Thoracic aorta (tissue), 2 donors: ENCODE measurements around the gene PIP5K1A. TPM values are rescaled to one million over a fixed set of nuclear protein-coding genes. Genes with fewer than 3 reads are reported as not detected.

Experiments used
- ATAC-seq: fragments of 150-250 bp; one replicate; pipeline ENCODE4 v1.8.0; 2017; ENCODE audit warnings: low read depth; ENCODE audit not compliant: insufficient number of reproducible peaks, low FRiP score
- DNase-seq: peaks from one replicate; pipeline ENCODE4 v3.0.0-alpha.2; 2020; ENCODE audit warnings: low spot score
- H3K27ac ChIP-seq, 2 donors: fragments of 200-600 bp; sonication (generic); 1 replicate in 1 of 2; 2 replicates in 1 of 2; pipeline ENCODE4 v1.5.1; 2016; ENCODE audit warnings: mild to moderate bottlenecking in 2 of 2, moderate library complexity in 2 of 2
- H3K27me3 ChIP-seq: fragments of 200-600 bp; sonication (generic); replicated peaks from 2 replicates; pipeline ENCODE4 v1.6.0; 2016; ENCODE audit warnings: mild to moderate bottlenecking; ENCODE audit not compliant: insufficient read depth
- H3K36me3 ChIP-seq: fragments of 200-600 bp; sonication (generic); one replicate; pipeline ENCODE4 v1.5.1; 2016
- H3K4me1 ChIP-seq, 2 donors: fragments of 200-600 bp; sonication (generic); 1 replicate in 1 of 2; 2 replicates in 1 of 2; pipeline versions ENCODE4 v1.5.1 to v1.6.0; 2016; ENCODE audit warnings: low read depth in 2 of 2, mild to moderate bottlenecking in 1 of 2; ENCODE audit not compliant: control insufficient read depth in 1 of 2
- H3K4me3 ChIP-seq: fragments of 200-600 bp; sonication (generic); 2 replicates; pipeline ENCODE4 v1.5.1; 2016; ENCODE audit warnings: mild to moderate bottlenecking
- H3K9me3 ChIP-seq: fragments of 200-600 bp; sonication (generic); 2 replicates; pipeline ENCODE4 v1.5.1; 2016
- total RNA-seq, 2 donors: library from RNA; depleted of rRNA; stranded (reverse); fragments of >200 nt; gene quantifications; one replicate each; pipeline versions ENCODE4 v1.1.0 to v1.2.3, GENCODE V29; 2016
- TF ChIP-seq, protein P1 (sequence below): fragments of 200-600 bp; sonication (generic); IDR thresholded peaks from one replicate; pipeline ENCODE4 v1.5.1; 2019; ENCODE audit warnings: antibody characterized with exemption

The PIP5K1A gene
- total RNA-seq, 2 donors from 2014 or later = 49.7 to 97.6 TPM

DNA sequence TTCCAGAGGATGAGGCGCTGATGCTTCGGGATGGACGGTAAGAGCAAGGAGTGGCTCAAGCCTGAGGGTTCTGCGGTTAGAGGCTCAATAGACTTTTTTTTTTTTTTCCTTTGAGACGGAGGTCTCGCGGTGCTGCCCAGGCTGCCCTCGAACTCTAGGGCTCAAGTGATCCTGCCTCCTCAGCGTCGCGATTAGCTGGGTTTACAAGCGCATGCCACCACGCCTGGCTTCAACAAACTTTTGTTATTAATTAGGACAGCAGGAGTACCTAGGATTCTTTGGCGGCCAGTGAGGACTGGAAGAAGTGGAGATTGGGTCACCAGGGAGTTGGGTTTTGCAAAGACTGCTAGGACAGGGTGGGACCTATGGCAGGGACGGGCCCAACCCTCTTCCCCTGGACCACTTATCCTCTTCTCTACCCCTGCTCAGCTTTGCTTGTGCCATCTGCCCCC lies 31.8 kb upstream of the PIP5K1A start:
- Histone ChIP-seq H3K4me1 (peaks cover 9 to 25% of the 10 kb centered on the region in 2 donors), H3K27ac (peak overlapping the region; percentile 95 to 98), H3K4me3 (peak overlapping the region; percentile 87), H3K9me3 (no peaks in the 10 kb centered on the region), H3K36me3 (peaks cover 20% of the 10 kb centered on the region), H3K27me3 (no peaks in the 10 kb centered on the region)
- ATAC-seq (no peak), DNase-seq (no peak)
- TF ChIP-seq, protein P1, sequence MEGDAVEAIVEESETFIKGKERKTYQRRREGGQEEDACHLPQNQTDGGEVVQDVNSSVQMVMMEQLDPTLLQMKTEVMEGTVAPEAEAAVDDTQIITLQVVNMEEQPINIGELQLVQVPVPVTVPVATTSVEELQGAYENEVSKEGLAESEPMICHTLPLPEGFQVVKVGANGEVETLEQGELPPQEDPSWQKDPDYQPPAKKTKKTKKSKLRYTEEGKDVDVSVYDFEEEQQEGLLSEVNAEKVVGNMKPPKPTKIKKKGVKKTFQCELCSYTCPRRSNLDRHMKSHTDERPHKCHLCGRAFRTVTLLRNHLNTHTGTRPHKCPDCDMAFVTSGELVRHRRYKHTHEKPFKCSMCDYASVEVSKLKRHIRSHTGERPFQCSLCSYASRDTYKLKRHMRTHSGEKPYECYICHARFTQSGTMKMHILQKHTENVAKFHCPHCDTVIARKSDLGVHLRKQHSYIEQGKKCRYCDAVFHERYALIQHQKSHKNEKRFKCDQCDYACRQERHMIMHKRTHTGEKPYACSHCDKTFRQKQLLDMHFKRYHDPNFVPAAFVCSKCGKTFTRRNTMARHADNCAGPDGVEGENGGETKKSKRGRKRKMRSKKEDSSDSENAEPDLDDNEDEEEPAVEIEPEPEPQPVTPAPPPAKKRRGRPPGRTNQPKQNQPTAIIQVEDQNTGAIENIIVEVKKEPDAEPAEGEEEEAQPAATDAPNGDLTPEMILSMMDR = no peak

DNA sequence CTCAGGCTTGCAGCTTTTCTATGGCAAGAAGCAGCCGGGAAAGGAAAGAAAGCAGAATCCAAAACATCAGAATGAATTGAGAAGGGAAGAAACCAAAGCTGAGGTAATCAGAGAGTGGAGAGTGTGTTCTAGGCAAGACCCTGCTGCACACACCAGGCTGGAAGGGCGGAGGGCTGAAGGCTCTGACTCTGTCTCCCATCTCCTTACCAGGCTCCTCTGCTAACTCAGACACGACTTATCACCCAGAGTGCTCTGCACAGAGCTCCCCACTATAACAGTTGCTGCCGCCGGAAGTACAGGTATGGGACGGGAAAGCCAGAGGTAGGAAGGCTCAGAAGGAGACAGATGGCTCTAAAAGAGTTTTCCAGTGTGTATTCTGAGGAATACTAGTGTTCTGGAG lies 31.2 kb upstream of the PIP5K1A start:
- Histone ChIP-seq H3K27me3 (no peaks in the 10 kb centered on the region), H3K27ac (peak overlapping the region in 1 of 2 donors; percentile 95), H3K9me3 (no peaks in the 10 kb centered on the region), H3K4me3 (peak overlapping the region; percentile 87), H3K4me1 (peaks cover 9 to 25% of the 10 kb centered on the region in 2 donors), H3K36me3 (peaks cover 17% of the 10 kb centered on the region)
- DNase-seq = no peak
- no peak for ATAC-seq
- TF ChIP-seq, protein P1 = no peak

DNA sequence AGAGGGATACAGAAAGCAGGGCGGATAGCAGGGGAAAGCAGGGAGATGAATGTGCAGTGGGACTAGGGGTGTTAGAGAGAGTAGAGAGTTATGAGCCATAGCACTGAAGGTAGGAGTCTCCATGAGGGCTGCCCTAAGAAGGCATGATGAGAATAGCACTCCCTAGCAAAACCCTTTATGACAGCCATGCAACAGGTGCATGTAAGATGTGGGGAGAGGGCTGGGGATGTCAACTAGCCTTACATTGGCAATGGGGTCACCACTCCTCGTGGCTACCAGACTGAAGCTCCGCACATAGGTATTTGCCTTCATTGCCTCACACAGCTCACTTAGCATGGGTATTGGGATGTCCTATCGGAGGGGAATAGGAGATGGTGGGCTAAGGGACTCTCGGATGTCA lies 27.2 kb upstream of the PIP5K1A start:
- DNase-seq (no peak), ATAC-seq (no peak)
- peaks cover 9 to 11% of the 10 kb centered on the region in 2 donors for H3K4me1 ChIP-seq
- no peak overlapping the region for H3K27ac ChIP-seq
- no peaks in the 10 kb centered on the region for H3K9me3 ChIP-seq
- peaks cover 29% of the 10 kb centered on the region for H3K36me3 ChIP-seq
- no peak overlapping the region for H3K4me3 ChIP-seq
- TF ChIP-seq, protein P1 = no peak
- no peaks in the 10 kb centered on the region for H3K27me3 ChIP-seq

DNA sequence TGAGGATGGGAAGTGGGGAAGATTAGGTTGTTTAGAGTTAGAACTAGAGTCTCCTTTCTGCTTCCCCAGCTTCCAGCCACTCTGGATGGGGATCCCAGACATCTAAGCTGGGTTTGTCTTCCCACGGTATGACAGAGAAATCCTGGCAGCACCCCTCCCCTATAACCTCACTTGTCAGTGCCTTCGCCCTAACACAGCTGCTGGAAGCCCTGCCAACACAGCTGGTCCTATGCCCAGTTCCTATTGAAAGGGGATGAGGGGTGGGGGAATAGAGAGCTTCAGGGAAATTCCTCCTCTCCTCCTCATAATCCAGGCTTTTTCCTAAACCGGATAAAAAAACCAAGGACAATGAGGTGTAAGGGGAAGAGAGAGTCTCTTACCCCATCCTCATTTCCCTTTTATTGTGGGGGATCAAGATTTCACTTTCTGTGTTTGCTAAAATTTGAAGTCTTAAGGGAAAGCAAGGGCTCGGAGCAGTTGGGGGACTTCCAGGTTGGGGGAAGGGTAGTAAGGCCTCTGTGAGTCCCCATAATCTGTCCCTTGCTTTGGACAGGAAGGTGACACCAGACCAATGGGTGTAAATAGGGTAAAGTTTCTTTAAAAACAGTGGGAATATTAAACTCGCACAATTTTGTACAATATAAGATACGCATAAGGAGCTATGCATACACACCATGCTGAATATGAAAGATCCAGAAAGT lies 23.2 kb upstream of the PIP5K1A start:
- ATAC-seq (no peak), DNase-seq (no peak)
- Histone ChIP-seq H3K4me1 (no peaks in the 10 kb centered on the region), H3K36me3 (peaks cover 41% of the 10 kb centered on the region), H3K27ac (no peak overlapping the region), H3K9me3 (no peaks in the 10 kb centered on the region), H3K27me3 (no peaks in the 10 kb centered on the region), H3K4me3 (no peak overlapping the region)
- TF ChIP-seq, protein P1 = no peak

DNA sequence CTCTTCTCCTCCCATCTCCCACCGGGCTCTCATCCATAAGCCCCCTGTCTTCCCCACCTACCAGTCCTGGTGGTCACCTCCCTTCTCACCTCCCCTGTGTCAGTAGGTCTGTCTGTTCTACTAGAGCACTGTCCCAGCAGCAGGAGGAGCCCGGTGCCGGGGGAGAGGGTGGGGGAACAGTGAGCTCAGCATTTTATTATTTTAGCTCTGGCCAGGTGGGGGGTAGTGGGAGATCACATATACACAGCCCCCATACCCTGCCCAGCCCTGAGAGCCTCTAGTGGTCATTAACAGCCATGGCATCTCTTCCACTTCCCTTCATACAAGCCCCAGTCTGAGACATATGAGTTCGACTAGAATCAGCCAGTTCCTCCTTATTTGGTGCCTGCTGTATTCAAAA lies 22.5 kb upstream of the PIP5K1A start, which contains the start of gene TMOD4:
Gene TMOD4 (minus strand): TSS at position 119 of the 400 bp plus-strand sequence. CDS start 1,106 bp downstream, outside the sequence.
- Histone ChIP-seq H3K36me3 (peaks cover 48% of the 10 kb centered on the region), H3K9me3 (no peaks in the 10 kb centered on the region), H3K27ac (no peak within 1 kb of the TSS), H3K4me1 (no peaks in the 10 kb centered on the region), H3K27me3 (no peaks in the 10 kb centered on the region), H3K4me3 (no peak within 1 kb of the TSS)
- DNase-seq = no peak
- TF ChIP-seq, protein P1 = peak; percentile 28
- no peak for ATAC-seq
